GM18498 (cell line): ENCODE measurements around the gene KNDC1.
"Not testable (repeated sequence)": the region's sequence is repeated elsewhere in the genome, so short reads cannot be mapped to it uniquely, and the experiment has no call there.

ENCODE experiments used
- ATAC-seq: cut with Tn5 transposase; IDR thresholded peaks from one replicate; pipeline ENCODE4 v1.9.1; 2021; ENCODE audit warnings: mild to moderate bottlenecking, moderate library complexity; ENCODE audit not compliant: unreplicated experiment

Gene KNDC1

DNA sequence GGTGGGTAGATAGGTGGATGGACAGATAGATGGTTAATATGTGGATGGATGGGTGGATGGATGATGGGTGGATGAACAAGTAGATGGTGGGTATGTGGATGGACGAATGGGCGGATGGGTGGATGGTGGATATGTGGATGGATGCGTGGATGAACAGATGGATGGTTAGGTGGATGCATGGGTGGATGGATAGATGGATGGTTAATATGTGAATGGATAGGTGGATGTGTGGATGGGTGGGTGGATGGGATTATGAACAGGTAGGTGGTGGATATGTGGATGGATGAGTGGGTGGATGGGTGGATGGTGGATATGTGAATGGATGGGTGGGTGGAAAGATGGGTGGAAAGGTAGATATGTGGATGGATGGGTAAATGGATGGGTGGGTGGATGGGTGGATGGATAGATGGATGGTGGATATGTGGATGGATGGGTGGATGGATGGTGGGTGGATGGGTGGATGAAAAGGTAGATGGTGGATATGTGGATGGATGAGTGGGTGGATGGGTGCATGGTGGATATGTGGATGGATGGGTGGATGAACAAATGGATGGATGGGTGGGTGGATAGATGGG is 14.8 kb downstream of the KNDC1 start:
- no peak for ATAC-seq

DNA sequence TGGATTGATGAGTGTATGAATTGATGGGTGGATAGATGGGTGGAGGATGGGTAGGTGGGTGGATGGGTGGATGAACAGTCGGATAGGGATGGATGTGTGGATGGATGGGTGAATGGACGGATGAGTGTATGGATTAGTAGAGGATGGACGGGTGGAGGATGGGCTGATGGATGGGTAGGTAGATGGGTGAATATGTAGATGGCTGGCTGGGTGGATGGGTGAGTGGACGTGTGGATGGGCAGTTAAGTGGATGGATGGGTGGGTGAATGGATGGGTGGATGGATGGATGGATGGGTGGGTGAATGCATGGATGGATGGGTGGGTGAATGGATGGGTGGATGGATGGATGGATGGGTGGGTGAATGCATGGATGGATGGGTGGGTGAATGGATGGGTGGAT is 15.6 kb downstream of the KNDC1 start:
- ATAC-seq: not testable (repeated sequence)

DNA sequence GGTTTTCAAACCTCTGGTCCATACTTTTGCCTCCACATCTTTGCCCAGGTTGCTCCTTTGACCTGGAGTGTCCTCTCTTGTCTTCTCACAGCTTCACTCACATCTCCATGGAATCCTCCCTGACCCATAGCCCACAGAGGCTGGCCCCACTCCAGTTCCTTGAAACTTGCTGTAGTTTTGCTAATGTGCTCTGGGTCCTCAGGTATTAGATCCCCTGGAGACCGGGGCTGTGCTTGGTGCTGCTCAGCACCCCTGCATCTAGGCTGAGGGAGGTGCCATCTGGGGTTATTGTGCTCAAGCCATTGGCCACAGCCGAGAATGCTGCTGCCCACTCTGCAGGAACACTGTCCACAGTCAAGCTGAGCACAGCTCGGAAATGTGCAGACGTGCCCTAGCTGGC is 16.5 kb downstream of the KNDC1 start:
- no peak for ATAC-seq

DNA sequence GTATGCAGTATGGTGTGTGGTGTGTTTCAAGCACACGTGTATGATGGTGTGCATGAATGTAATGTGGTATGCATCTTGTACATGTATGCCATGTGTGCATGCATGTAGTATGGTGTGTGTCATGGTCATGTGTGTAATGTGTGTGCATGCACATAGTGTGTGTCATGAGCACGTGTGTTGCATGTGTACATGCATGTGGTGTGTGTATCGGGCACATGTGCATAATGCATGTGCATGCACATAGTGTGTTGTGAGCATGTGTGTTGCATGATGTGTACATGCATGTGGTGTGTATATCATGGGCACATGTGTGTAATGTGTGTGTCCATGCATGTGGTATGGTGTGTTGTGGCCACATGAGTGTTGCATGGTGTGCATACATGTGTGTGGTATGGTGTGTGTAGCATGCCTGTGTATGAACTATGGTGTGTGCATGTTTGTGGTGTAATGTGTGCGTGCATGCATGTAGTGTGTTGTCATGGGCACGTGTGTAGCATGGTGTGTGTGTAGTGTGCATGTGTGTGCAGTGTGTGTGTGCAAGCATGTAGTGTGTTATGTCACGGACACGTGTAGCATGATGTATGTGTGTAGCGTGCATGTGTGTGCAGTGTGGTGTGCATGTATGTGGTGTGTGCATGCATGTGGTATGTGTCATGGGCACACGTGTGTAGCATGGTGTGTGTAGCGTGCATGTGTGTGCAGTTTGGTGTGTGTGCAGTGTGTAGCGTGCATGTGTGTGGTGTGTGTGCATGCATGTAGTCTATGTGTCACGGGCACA is 17.6 kb downstream of the KNDC1 start:
- ATAC-seq: no peak

DNA sequence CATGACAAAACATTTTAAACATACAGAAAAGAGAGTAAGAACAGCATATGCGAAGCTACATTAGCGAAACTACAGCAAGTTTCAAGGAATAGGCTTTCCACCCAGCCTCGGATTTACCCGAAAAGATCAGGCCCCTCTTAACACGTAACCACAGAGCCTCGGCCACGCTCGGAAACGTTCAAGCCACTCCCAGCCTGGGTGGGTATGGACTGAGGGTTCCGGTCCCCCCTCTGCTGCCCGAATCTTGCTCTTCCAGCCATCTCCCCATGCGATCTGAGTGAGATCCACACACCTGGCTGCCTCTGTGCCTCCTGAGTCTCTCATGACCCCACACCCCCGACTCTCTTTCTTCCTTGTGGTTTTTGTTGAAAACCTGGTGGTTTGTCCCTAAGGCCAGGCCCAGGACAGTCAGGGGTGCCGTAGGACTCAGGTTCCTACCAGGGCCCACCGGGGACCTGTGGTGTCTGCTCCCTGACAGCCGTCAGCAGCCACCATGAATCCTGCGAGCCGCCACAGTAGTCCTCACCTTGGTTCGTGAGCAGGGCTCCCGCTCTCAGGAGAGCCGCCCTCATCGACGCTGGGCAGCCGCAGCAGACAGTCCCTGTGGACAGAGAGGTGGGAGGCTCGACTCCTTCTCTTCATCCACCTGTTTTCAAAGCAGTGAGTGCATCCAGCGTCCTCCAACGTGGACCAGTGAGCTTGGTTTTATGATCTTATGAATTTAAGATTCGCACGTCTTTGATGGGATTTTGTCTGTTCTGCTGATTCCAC is 18.5 kb downstream of the KNDC1 start:
- ATAC-seq: no peak

DNA sequence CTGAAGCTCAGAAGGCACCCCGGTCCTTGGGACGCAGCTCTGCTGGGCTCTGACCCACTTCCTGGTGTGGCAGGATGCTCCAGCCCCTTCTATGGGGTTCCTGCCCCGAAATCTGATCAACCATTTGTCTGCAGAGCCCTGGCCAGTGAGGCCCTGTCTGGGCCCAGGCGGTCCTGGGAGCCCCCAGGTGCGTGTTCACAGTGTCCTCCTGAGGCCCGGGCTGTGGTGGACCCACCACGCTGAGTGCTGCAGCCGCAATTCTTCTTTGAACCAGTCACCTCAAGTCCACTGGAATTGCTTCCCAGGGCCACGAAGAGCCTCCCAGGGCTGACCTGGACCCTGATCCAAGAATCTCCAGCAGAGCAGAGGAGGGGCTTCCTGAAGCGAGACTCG is 19.1 kb downstream of the KNDC1 start:
- no peak for ATAC-seq

DNA sequence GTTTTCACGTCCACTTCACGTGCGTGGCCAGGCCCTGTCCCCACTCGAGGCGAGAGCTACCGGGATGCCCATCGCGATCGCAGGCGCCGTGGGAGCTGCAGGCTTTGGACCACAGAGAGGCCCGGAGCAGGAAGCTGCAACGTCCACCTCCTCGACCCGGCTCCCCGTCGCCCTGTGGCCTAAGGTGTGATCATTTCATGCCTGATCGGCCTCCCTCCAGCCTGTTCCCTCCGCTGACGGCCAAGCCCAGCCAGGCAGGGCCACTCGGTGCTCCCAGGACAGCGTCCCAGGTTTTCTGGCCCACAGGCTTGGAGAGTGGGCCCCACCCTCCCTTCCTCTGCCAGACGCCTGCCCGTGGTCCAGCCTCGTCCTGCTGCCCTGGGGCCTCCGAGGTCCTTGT is 19.6 kb downstream of the KNDC1 start:
- no peak for ATAC-seq

DNA sequence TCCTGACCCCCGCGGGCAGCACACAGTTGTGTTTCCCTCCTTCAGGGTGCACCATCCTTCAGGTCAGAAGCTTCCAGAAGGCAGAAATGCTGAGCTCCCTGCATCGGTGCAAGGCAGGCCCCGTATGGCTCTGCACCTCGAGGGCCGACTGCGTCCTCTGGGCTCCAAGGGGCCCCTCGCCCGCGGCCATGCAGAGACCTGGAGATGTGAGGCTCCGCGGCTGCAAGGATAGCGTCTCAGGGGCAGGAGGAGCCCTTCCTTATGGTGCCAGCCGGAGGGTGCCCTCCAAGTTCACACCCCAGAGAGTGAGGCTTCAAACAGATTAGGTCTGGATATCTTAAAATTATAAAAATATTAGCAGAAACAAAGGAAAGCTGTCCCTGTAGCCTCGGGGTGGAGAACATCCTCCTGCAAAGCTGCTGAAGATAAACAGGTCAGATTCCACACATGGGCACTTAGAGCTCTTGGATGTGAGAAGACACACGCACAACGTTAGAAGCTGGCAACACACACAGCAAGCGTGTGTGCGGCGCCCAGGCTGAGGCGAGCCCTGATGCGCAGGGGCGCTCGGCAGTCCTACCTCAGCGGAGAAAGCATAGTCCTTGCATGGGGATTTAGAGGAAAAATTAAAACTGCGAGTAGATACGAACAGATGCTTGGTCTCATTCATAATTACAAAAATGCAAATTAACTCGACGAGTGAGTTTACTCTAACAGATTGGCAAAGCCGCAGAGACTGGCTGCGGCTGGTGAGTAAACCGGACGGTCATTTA is 20.4 kb downstream of the KNDC1 start:
- no peak for ATAC-seq

DNA sequence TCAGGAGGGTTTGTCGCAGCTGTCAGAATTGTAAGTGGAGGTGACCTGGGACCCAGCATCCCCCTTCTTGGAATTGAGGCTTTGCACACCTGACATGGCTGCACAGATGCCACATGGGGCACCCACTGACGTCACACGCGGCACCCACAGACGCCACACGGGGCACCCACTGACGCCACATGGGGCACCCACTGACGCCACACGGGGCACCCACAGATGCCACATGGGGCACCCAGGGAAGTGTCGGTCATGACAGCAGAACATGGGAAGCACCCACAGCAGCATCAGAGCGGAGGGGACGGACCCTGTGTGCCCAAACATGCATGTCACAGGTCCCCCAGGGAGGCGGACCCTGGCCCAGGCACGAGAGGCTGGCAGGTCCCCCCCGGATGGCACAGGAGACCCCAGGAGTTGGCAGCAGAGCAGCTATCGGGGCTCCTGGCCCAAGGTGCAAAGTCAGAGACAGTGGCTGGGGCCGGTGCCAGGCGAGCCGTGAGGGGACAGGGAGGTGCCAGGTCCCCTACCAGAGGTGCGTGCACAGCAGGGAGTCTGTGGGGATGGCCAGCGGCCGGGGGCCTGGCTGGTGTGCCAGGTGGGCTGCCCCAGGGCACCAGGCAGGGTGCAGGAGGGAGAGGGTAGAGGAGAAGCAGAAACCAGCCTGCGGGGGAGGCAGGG is 21.1 kb downstream of the KNDC1 start:
- ATAC-seq: no peak

DNA sequence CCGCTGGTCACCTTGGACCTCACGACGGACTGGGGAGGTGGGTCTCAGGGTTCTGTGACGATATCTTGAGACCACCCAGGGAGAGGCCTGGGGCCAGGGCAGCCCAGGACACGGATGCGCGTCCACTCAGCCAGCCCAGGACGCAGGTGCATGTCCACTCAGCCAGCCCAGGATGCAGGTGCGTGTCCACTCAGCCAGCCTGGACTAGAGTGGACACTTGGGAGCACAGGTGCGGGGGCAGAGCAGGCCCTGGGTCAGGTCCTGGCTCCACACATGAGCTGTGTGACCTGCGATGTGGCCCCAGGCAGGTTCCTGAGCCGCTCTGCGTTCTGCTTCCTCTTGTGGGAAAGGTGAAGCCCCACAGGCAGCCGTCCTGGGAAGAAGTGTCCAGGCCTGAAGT is 22.2 kb downstream of the KNDC1 start:
- no peak for ATAC-seq

DNA sequence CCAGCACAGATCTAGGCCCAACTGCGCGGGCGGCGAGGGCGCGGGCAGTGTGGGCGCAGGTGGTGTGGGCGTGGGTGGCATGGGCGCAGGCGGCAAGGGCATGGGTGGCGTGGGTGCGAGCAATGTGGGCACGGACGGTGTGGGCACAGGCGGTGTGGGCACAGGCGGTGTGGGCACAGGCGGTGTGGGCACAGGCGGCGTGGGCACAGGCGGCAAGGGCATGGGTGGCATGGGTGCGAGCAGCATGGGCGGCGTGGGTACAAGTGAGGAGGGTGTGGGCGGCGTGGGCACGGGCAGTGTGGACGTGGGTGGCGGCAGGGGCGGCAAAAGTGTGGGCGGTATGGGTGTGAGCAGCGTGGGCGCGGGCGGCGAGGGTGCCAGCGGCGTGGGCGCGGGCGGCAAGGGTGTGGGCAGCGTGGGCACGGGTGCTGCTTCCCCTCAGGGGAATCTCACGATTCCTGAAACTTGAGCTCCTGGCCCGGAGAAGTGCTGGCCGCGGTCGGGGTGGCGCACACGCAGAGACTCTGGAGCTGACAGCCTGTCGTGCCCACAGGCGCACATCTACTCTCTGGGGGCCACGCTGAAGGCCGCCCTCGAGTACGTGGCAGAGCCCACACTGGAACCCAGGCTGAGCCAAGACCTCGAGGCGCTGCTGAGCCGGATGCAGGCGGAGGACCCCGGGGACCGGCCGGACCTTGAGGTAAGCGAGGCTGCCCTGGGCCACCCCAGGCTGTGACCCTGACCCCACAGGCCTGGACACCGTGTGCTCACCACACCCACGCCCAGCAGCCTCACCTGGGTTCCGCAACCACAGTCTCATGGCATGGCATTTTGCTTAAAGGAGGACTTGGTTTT is 23.0 kb downstream of the KNDC1 start:
- ATAC-seq: no peak

DNA sequence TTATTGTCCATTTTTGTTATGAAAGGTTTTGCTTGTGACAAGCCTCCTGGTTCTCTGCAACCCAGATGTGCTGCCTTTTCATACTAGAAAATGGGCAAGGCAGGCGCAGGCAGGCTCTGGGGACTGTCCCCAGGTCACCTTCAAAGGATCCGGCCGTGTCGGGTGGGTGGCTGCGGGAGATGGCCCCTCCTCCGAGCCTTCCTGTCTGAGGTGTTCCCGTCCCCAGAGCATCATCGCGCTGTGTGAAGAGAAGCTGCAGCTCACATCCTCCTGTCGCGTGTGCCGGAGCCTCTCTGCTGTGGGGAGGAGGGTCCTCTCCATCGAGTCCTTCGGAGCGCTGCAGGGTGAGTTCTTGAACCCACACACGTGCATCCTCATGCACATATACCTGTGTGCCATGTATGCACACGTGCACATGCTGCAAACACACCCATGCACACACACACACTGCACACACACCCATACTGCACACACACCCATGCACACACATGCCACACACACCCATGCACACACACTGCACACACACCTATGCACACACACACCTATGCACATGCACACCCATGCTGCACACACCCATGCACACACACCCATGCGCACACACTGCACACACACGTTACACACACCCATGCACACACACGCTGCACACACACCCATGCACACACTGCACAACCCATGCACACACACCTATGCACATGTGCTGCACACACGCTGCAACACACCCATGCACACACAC is 23.8 kb downstream of the KNDC1 start:
- no peak for ATAC-seq

DNA sequence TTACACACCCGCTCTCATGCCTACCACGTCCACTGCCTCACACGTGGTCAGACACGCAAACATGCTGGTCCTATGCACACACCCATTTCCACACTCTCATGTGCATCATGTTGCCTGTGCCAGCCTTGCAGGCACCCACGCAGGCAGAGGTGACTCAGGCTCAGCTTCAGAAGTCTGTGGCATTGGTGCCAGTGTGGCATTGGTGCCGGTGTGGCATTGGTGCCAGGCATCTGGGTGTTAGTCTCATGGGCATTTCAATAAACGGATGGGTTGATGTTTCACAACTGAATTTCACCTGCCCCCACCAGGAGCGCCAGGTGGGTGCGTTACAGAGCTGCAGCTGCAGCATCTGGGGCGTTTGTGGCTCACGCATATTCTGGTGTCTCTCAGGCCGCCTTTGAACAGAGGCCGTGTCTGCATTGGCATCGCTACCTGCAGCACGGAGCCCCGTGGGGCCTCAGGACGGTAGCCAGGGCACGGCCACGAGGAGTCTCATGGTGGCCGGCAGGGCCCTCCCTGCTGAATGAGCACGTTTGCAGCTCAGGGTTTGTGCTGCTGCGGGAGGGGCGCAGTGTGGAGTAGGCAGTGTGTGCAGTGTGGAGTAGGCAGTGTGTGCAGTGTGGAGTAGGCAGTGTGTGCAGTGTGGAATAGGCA is 24.7 kb downstream of the KNDC1 start:
- no peak for ATAC-seq

DNA sequence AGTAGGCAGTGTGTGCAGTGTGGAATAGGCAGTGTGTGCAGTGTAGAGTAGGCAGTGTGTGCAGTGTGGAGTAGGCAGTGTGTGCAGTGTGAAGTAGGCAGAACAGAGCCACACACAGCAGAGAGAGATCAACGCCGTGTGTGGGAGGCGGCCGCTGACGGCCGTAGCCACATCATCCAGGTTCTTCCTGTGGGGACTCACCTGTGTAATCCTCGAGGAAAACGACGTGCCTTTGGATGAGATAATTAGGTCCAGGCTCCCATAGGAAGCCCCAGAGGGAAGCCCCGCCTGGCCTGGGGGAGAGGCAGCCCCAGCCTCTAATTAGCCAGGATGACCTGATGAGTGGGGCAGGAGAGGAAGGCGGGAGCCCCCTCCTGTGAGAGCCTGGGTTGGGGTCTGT is 25.4 kb downstream of the KNDC1 start:
- ATAC-seq: no peak

DNA sequence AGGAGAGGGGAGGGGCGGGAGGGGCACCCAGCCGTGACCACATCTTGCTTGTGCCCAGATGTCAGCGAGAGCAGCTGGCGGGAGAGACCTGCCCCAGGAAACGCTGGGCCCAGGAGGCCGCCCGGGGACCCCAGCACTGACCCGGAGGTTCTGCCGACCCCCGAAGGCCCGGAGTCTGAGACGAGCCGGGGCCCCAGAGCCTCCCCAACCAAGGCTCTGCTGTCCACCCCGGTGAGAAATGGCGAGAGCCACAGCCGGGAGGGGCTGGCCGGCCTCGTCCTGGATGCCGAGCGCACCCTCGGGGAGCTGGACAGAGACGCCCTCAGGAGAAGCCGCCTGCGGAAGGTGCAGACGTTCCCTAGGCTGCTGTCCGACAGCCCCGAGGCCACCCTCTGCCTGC is 25.9 kb downstream of the KNDC1 start:
- no peak for ATAC-seq

DNA sequence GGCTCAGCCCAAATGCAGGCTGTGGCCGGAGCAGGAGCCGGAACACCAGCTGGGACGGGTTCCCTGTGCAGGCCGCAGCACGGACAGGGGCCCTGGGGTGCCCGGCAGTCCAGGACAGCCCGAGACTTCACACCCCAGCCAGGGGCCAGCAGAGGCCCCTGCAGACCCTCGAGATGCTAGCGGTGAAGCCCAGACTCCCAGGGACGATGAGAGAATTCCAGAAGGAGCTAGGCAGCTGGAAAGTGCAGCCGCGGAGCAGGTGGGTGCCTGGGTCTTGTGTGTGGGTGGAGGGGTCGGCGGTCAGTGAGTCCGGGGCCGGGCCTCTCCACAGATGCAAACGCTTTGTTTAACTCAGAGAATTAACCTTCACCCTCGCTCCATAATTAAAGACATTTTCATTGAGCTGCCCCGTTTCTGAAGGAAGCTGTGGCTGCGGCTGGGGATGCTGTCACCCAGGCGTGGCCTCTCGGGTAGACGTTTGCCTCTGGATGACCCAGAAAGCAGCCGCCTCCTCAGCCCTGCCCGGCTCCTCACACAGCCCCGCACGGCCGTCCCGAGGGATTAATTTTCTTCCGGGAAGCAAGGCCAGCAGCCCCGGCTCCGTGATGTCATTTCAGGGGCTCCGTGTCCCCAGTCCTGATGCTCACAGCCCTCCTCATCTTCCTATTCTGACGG is 26.5 kb downstream of the KNDC1 start:
- no peak for ATAC-seq

DNA sequence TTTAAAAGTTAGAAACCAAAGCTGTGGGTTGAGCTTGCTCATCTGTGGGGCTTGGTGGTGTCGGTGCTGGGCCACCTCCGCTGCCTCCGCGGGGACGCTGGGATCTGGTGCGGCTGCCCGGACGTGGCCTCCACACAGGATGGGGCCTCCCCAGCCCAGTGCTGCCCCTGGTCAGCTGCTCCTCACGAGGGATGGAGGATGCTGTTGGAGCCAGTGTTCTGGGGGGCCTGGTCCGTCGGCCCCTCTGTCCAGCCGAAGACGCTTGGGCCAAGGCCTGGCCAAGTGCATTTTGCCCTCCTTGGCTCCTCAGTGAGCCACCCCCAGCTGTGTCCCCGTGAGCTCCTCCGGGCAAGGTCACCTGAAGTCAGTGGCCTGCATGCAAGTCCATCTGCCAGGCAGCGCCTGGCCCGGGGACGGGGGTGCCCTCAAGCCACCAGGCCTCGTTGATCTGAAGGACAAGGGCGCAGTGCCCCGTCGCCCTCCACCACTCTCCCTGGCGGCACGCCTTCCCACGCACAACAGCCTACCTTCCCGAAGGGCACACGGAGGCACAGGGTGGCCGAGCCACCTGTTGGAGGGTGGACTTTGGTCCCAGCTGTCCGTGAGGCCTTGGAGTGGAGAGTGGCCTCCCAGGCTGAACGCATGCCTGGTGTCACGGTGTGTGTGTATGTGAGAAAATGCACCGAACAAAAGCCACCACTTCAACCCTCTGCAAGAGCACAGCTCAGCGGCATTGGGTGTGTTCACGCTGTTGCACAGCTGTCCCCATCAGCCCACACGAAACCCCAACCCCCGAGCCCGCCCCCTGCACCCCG is 27.3 kb downstream of the KNDC1 start:
- ATAC-seq: no peak
